Smooth muscle cell (in vitro differentiated cells): ENCODE data around the gene GAS6. TPM values are rescaled to one million over a fixed set of nuclear protein-coding genes. Genes with fewer than 3 reads are reported as not detected.
A peak's percentile ranks its signal among the peaks of the same experiment; 100 is the strongest.

Experiments used
- DNase-seq: peaks from one replicate; lab custom pipeline; 2025; ENCODE audit not compliant: unreplicated experiment; lab: John Stamatoyannopoulos, UW
- H2AFZ ChIP-seq: fragments of 200-600 bp; sonication (generic); 2 replicates; pipeline ENCODE4 v1.6.0; 2016; ENCODE audit warnings: antibody characterized with exemption, low read depth, mild to moderate bottlenecking
- H3F3A ChIP-seq: fragments of 200-600 bp; sonication (generic); 2 replicates; pipeline ENCODE4 v1.6.0; 2017; ENCODE audit warnings: antibody characterized with exemption, low read depth
- H3K27ac ChIP-seq: fragments of 200-600 bp; sonication (generic); 2 replicates; pipeline ENCODE4 v1.5.1; 2016; ENCODE audit warnings: low read depth, mild to moderate bottlenecking
- H3K27me3 ChIP-seq: fragments of 200-600 bp; sonication (generic); 2 replicates; pipeline ENCODE4 v1.6.1; 2016; ENCODE audit warnings: low read depth, mild to moderate bottlenecking
- H3K36me3 ChIP-seq: fragments of 200-600 bp; sonication (generic); 2 replicates; pipeline ENCODE4 v1.5.1; 2016; ENCODE audit warnings: low read depth
- H3K4me1 ChIP-seq: fragments of 200-600 bp; sonication (generic); 2 replicates; pipeline ENCODE4 v1.5.1; 2016; ENCODE audit warnings: low read depth
- H3K4me2 ChIP-seq: fragments of 200-600 bp; sonication (generic); 2 replicates; pipeline ENCODE4 v1.6.0; 2016; ENCODE audit warnings: mild to moderate bottlenecking
- H3K4me3 ChIP-seq: fragments of 200-600 bp; sonication (generic); 2 replicates; pipeline ENCODE4 v1.5.1; 2016; ENCODE audit warnings: mild to moderate bottlenecking
- H3K79me2 ChIP-seq: fragments of 200-600 bp; sonication (generic); 2 replicates; pipeline ENCODE4 v1.6.0; 2016; ENCODE audit warnings: low read depth, mild to moderate bottlenecking
- H3K9ac ChIP-seq: fragments of 200-600 bp; sonication (generic); 2 replicates; pipeline ENCODE4 v1.6.0; 2016; ENCODE audit warnings: low read depth
- H3K9me3 ChIP-seq: fragments of 200-600 bp; sonication (generic); replicated peaks from 2 replicates; pipeline ENCODE4 v1.5.1; 2016; ENCODE audit warnings: low read depth
- H4K20me1 ChIP-seq: fragments of 200-600 bp; sonication (generic); 2 replicates; pipeline ENCODE4 v1.6.0; 2016; ENCODE audit warnings: low read depth
- whole genome bisulfite sequencing: methylation state at CpG from one replicate; pipeline ENCODE4 v1.1.7; 2016; ENCODE audit warnings: low lambda C conversion rate; 5-methylcytosine and 5-hydroxymethylcytosine counted together
- polyA plus RNA-seq: library from polyadenylated mRNA; unstranded; fragments of >200 nt; fragmentation: Nextera tagmentation; extraction: Ambion mirVana; gene quantifications from 2 replicates; pipeline ENCODE4 v1.2.1, GENCODE V29; 2016
- total RNA-seq: library from RNA; depleted of rRNA; stranded (reverse); fragments of >200 nt; gene quantifications from 2 replicates; pipeline ENCODE4 v1.2.3, GENCODE V29; 2014
- TF ChIP-seq, protein P1 (sequence below): fragments of 200-600 bp; sonication (generic); IDR thresholded peaks from 2 replicates; pipeline ENCODE4 v1.5.1; 2017; ENCODE audit warnings: borderline replicate concordance, mild to moderate bottlenecking, antibody characterized with exemption; ENCODE audit not compliant: insufficient read depth, poor library complexity, severe bottlenecking

Gene GAS6
- total and polyA plus RNA-seq, 2 experiments from 2014 or later: 21.7 to 45.2 TPM

- Histone ChIP-seq H3K4me1 (no peaks in the 10 kb centered on the region), H4K20me1 (no peaks in the 10 kb centered on the region), H3K9me3 (no peaks in the 10 kb centered on the region), H3K36me3 (no peaks in the 10 kb centered on the region), H2AFZ (no peak overlapping the region), H3F3A (peaks cover 7% of the 10 kb centered on the region), H3K79me2 (no peaks in the 10 kb centered on the region), H3K9ac (no peak overlapping the region), H3K27ac (peak overlapping the region; percentile 76), H3K4me3 (no peak overlapping the region), H3K27me3 (no peaks in the 10 kb centered on the region), H3K4me2 (peak overlapping the region; percentile 54)
- TF ChIP-seq, protein P1, sequence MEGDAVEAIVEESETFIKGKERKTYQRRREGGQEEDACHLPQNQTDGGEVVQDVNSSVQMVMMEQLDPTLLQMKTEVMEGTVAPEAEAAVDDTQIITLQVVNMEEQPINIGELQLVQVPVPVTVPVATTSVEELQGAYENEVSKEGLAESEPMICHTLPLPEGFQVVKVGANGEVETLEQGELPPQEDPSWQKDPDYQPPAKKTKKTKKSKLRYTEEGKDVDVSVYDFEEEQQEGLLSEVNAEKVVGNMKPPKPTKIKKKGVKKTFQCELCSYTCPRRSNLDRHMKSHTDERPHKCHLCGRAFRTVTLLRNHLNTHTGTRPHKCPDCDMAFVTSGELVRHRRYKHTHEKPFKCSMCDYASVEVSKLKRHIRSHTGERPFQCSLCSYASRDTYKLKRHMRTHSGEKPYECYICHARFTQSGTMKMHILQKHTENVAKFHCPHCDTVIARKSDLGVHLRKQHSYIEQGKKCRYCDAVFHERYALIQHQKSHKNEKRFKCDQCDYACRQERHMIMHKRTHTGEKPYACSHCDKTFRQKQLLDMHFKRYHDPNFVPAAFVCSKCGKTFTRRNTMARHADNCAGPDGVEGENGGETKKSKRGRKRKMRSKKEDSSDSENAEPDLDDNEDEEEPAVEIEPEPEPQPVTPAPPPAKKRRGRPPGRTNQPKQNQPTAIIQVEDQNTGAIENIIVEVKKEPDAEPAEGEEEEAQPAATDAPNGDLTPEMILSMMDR: no peak
- WGBS: 97% methylated on average over 24 of the region's 24 CpGs
- DNase-seq: no peak
Observed at GRCh38 chr13:113821847-113822246, 42.0 kb downstream of the GAS6 start.

DNA sequence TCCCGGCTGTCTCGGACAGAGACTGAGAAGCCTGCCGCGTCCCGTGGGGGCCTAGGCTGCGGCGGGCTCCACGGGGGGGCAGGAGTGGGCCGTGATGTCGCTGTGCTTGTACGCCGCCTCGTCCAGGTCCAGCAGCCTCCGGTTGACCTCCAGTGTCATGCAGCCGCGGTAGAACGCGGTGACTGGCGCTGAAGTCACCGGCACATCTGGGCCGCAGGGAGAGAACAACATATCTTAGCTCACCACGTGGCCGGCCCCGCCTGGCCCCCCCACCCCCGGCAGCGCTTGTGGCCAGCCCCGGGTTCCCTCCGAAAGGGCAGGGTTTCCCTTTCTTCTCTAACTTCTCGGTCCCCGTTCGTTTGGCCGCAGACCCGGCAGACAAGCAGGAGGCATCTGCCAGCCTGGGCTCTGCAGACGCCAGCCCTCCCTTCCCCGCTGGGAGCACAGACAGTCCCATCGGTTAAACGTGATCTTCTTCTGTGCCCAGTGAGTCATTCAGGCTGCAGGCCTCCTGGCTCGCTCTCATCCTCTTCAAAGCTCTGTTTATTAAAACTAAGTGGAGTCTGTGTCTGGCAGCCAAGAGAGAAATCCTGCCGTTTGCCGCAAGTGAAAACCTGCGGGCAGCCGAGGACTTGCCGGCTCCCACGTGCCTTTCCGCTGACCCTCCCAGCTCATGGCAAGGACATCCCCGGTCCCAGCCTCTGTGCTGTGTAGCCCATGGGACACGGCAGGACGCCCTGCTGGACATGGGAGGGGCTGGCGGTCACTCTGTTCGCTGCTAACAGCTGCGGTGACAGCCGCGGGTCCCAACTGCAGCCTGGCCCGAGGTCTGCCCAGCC is 42.8 kb downstream of the GAS6 start:
- H3K4me2 ChIP-seq: peak overlapping the region; percentile 57
- H3K4me3 ChIP-seq: no peak overlapping the region
- H3K4me1 ChIP-seq: no peaks in the 10 kb centered on the region
- H3K9me3 ChIP-seq: no peaks in the 10 kb centered on the region
- peak overlapping the region; percentile 6 for H3K9ac ChIP-seq
- H3K27ac ChIP-seq: peak overlapping the region; percentile 76
- peaks cover 7% of the 10 kb centered on the region for H3F3A ChIP-seq
- no peaks in the 10 kb centered on the region for H3K36me3 ChIP-seq
- TF ChIP-seq, protein P1: no peak
- H2AFZ ChIP-seq: no peak overlapping the region
- H3K27me3 ChIP-seq: no peaks in the 10 kb centered on the region
- DNase-seq: peak; percentile 52
- H4K20me1 ChIP-seq: no peaks in the 10 kb centered on the region
- 26% methylated on average over 53 of the region's 54 CpGs for WGBS
- H3K79me2 ChIP-seq: no peaks in the 10 kb centered on the region

DNA sequence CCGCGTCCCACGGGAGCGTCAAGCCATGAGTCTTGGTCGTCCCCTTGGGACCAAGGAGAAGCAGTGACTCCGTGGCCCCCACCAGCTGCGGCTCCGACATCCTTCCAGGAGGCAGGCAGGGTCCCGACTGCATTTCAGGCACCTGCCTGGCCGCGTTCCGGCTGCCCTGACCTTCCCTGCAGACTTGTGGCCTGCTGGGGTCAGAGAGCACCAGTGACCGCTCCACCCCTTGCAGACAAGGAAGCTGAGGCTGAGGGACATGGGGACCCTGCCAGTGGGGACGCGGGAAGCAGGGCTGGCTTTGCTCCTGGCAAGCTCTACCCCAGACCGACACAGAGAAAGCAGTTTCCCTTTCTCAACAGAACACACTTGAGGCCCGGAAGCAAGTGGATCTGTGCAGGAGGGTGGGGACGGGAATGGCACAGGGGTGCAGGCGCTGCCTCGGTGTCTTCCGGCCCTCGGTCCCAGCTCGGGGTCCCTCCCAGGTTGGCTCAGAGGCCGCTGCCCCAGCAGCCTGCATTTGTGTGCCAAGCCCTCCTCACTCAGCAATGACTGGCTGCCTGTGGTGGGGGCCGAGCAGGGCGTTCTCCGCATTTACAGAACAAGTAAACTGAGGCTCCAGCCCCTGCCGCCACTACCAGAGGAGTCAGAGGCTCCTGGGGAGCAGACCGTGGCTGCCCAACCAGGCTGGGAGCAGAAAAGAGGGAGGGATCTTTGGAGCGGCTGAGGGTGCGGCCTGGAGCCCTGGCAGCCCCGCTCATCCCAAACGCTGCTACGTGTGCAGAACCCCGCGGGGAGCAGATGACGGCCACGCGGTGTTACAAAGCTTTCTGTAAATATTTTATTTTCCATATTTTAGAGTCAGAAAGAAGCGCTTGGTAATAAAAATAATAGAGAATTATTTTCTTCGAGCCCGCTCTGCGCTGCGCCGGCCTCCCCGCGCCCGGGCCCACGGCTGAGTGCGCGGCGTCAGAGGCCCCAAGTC is 43.9 kb downstream of the GAS6 start:
- H2AFZ ChIP-seq: no peak overlapping the region
- H3F3A ChIP-seq: peaks cover 7% of the 10 kb centered on the region
- H3K9me3 ChIP-seq: no peaks in the 10 kb centered on the region
- no peak overlapping the region for H3K4me3 ChIP-seq
- H3K9ac ChIP-seq: peak overlapping the region; percentile 6
- no peaks in the 10 kb centered on the region for H3K79me2 ChIP-seq
- WGBS: 97% methylated on average over 51 of the region's 52 CpGs
- no peaks in the 10 kb centered on the region for H3K36me3 ChIP-seq
- H3K27me3 ChIP-seq: no peaks in the 10 kb centered on the region
- no peaks in the 10 kb centered on the region for H4K20me1 ChIP-seq
- H3K4me2 ChIP-seq: peak overlapping the region; percentile 57
- no peak for DNase-seq
- H3K4me1 ChIP-seq: no peaks in the 10 kb centered on the region
- peak overlapping the region; percentile 76 for H3K27ac ChIP-seq
- TF ChIP-seq, protein P1: no peak
